GM10847 (cell line): ENCODE results near the gene XIAP.

Experiments used
- POLR2A ChIP-seq: IDR thresholded peaks from 2 replicates; pipeline ENCODE4 v1.6.1; 2011; ENCODE audit not compliant: insufficient read length; ENCODE audit errors: extremely low read depth

Gene XIAP

DNA sequence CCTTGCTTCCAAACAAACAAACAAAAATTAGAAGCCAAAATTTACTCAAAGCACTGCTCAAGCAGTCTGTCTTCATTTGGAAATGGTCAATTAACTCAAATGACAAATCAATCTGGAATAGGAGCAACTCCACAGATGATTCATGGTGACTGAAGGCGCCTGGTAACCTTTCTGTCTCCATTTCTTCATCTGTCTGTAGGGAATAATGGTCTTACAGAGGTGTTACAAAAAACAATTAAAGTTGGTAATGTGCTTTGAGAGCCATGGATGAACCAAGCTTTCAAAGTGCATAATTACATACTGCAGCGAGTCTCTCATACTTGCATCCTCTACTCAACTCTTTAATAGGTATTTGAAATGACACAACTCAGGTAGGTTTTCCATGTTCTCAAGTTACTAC is 63.4 kb downstream of the XIAP start:
- TF ChIP-seq POLR2A, result no peak

DNA sequence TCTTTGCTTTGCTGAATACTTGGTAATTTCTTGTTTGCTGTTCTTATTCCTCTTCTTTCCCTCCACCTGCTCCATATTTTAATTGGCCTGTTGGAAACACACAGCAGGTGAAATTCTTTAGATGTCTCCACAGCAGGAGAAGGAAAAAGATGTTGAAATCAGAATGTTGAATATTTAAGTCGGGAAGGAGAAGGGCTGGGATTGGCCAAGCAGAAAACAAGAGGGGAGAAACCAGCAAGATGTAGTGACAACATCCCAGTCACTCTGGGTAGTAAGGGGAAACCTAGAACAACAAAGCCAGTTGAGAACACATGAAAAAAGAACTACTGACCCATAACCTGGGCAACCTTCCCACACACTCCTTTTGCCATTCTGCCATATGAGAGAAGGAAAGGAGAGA is 64.3 kb downstream of the XIAP start:
- TF ChIP-seq POLR2A, result no peak

DNA sequence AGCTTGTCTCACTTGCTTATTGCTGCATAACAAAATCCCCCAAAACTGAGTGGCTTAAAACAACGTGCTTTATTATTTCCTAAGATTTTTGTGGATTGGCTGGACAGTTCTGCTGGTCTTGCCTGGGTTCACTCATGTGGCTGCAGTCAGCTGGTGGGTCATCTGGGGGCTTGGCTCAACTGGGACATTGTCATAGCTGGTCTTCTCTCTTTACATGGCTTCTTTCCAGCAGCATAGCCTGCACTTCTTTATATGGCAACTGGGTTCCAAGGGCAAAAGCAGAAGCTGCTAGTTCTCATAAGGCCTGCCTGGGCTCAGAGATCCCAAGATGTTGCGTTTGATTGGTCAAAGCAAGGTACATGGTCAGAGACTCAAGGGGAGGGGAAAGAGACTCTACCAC is 68.0 kb downstream of the XIAP start:
- TF ChIP-seq POLR2A, result no peak

DNA sequence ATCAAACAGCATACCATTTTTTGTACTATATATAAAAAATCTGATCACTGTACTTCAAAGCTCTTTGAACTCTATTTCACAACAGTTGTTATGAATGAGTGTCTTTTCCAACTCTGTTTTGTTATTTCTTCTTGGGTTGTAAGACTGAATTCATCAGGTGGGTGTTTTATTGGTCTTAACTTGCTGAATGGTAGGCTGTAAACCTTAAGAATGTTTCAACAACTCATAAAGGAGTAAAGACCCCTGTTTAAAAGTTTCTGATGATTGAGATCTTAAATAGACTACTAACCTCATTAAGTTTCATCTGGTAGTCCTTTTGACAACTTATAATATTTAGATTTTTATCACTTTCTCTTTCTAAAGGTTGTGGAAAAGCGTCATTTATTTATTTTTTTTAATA is 83.2 kb downstream of the XIAP start:
- no peak for TF ChIP-seq POLR2A

DNA sequence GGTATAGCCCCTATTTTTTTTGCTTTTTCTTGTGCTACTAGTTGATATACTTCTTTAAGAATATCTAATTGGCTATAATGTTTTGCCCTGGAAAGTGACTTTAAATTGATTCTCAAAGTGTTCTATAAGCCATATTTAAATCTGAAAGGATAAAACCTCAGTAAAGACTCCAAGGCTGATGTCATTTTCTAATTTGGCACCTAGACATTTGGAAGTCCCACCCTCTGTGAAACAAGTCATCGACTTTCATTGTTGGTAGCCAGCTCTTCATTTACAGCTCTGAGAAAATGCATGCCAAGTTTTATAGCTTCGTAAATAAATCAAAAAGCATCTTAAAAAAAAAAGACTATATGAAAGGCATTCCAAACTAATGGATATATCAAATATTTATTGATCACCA is 83.6 kb downstream of the XIAP start:
- no peak for TF ChIP-seq POLR2A

DNA sequence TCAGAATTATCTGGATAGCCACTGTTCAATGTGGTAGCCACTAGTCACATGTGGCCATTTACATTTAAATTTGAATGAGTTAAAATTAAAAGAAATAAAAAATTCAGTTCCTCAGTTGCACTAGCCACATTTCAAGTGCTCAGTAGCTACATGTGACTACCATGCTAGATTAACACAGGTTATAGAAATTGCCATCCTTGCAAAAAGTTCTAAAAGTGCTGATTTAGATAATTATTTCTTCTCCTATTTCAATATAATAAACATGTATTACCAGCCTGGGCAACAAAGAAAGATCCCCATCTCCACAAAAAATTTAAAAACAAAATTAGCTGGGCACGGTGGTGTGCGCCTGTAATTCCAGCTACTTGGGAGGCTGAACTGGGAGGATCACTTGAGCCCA is 90.0 kb downstream of the XIAP start:
- no peak for TF ChIP-seq POLR2A

DNA sequence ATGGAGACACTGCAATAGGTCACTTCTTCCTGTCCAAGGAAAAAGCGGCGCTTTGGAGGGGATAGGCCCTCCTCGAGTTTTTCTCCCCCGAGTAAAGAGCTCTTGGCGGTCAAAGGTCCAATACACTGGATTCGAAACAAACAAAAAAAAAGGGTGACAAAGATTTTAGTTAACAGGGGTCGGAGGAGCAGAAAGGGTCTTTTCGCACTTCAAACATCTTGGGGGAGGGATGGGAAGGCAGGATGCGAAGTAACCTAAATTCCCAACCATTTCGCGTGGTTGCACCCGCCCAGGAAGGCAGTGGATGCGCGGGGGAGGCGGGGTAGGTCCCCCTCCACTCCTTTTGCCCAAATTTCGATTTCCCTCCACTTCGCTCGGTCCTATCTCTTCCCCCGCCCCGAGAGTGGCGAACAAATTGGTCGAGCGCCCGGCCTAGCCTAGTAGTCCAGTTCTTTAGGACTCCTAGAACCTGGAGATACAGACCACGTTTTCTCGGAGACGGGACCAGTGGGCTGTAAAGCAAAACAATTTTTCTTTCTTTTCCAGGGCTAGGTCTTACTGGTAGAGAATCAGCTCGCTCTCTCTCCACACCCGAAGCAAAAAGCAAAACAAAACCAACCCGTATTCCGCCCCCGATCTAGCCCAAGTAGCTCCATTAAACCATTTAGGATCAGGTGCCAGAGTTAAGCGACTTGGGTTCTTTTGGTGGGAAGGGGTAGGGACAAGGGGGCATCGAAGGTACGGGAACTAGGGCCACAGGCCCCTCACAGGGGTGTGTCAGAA is 99.6 kb downstream of the XIAP start:
- TF ChIP-seq POLR2A, result no peak

DNA sequence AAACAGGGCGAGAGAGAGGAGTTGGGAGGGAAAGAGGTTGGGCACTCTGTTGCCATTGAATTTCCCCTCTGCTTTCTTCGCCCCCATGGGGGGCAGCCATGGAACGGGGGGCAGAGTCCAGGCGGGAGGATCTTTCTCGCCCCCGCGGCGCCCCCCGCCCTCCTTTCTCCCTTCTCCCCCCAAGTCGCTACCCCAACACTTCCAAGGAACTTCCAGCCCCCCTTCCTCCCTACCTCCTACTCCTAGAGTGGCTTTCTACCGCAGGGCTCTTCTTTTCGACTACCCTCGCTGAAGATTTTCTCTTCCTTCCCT is 101.1 kb downstream of the XIAP start:
- no peak for TF ChIP-seq POLR2A

DNA sequence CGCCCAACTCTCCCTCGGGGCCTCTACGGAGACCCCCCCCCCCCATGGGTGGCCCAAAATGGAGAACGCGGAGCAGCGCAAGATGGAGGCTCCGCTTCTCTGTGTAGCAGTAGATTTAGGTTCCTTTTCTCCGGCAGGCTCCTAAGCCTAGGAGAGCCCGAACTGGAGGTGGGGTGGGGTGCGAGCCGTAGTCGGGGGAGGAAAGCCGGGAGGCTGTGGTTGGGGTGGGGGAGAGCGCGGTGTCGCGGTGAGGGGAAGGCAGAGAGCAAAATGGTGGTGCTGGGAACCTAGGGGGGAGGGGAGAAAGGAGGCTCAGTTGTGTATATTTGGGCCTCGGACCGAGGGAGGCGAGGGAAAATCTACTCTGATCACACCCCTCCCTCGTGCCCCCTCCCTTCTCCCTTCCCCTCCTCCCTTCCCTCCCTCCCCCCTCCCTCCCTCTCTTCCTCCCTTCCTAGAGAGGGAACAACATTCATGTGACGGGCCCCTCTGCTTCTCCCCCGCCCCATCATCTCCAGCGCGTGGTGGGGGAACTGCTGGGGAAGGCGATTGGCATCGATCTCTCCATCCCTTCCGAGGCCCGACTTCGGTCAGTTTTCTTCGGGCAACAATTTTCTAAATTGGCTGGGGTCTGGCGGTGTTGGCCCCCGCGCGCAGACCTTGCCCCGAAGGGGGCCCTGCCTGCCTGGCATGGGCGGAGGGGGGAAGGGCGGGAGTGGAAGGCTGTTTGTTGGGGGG is 101.6 kb downstream of the XIAP start, which contains the start of gene STAG2:
Gene STAG2 (plus strand): TSS at position 439 of the 738 bp plus-strand sequence. CDS start 60,922 bp downstream, outside the sequence.
- TF ChIP-seq POLR2A, result no peak

DNA sequence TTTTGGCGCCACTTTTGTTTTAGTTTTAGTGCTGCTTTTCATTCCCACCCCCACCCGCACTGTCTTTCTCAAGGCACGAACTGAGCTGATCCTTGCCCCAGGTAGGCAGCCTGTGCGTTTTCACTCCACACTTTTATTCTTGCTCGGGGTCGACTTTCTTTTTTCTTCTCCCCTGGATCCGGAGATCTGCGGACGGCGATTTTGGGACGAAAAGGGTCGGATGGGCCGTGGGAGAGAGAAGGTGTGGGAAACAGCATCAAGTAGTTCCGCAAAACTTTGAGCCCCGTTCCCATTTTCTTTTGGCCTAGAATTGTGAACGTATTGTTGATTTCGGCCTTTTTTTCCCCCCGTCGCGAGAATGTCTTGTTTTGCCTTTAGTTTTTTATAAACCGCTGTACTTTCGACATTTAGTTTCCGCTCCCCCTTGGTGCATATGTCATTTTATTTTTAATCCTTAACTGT is 102.2 kb downstream of the XIAP start:
- no peak for TF ChIP-seq POLR2A

DNA sequence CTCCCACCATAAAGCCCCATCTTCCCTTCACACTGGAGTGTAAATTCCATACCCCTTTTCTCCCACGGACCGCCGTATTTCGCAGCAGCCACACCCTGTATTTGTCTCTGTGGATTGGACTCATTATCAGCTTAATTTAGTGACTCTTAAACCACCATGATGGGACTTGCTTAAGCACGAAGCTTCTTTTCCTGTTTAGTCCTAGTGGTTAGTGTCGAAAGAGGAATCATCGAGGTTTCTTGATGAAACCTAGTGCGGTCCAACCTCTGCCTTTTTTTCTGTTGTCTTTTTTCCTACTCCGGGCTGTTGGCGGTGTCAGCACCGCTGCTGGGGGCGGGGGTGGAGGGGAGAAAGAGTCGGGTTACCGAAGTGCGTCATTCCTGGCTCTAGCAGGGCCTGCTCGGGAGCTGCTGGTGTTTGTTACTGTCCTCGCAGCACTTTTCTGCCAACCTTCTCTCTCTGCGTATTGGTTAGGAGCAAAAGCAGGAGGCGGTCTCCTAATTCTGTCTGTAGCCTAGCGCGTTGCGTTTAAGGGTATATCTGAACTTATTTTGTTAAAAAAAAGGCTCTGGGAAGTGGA is 103.0 kb downstream of the XIAP start:
- no peak for TF ChIP-seq POLR2A
